MM.1S (cell line): ENCODE results near the gene CARMIL1.
A peak's percentile ranks its signal among the peaks of the same experiment; 100 is the strongest.

ENCODE experiments used
- DNase-seq: peaks from one replicate; pipeline ENCODE4 v3.0.0-alpha.2; 2015
- H2AFZ ChIP-seq: fragments of 300-600 bp; sonication (generic); 2 replicates; pipeline ENCODE4 v1.6.0; 2016; ENCODE audit warnings: antibody characterized with exemption, low read length
- H3F3A ChIP-seq: fragments of 300-600 bp; sonication (generic); 2 replicates; pipeline ENCODE4 v1.6.1; 2016; ENCODE audit warnings: mild to moderate bottlenecking, antibody characterized with exemption, low read length, moderate library complexity, mixed read lengths; ENCODE audit not compliant: insufficient read depth
- H3K27ac ChIP-seq: fragments of 300-600 bp; sonication (generic); 2 replicates; pipeline ENCODE4 v1.5.1; 2016; ENCODE audit warnings: mild to moderate bottlenecking, low read length
- H3K27me3 ChIP-seq: fragments of 300-600 bp; sonication (generic); replicated peaks from 2 replicates; pipeline ENCODE4 v1.6.0; 2016; ENCODE audit warnings: low read length; ENCODE audit not compliant: insufficient read depth
- H3K36me3 ChIP-seq: fragments of 300-600 bp; sonication (generic); replicated peaks from 2 replicates; pipeline ENCODE4 v1.6.1; 2016; ENCODE audit warnings: mild to moderate bottlenecking, low read length, mixed read lengths; ENCODE audit not compliant: insufficient read depth
- H3K4me1 ChIP-seq: fragments of 300-600 bp; sonication (generic); 2 replicates; pipeline ENCODE4 v1.6.1; 2016; ENCODE audit warnings: low read length, mixed read lengths
- H3K4me2 ChIP-seq: fragments of 300-600 bp; sonication (generic); 2 replicates; pipeline ENCODE4 v1.6.0; 2016; ENCODE audit warnings: low read depth, low read length
- H3K4me3 ChIP-seq: fragments of 300-600 bp; sonication (generic); 2 replicates; pipeline ENCODE4 v1.5.1; 2016; ENCODE audit warnings: low read length, mixed read lengths
- H3K79me2 ChIP-seq: fragments of 300-600 bp; sonication (generic); 2 replicates; pipeline ENCODE4 v1.6.1; 2016; ENCODE audit warnings: mixed run types, low read length, mixed read lengths
- H3K9ac ChIP-seq: fragments of 300-600 bp; sonication (generic); 2 replicates; pipeline ENCODE4 v1.6.1; 2016; ENCODE audit warnings: low read length, mixed read lengths
- H3K9me2 ChIP-seq: fragments of 300-600 bp; sonication (generic); replicated peaks from 2 replicates; pipeline ENCODE4 v1.6.1; 2016; ENCODE audit warnings: mild to moderate bottlenecking, low read length, mixed read lengths; ENCODE audit not compliant: insufficient read depth
- H3K9me3 ChIP-seq: fragments of 300-600 bp; sonication (generic); replicated peaks from 2 replicates; pipeline ENCODE4 v1.6.1; 2016; ENCODE audit warnings: mild to moderate bottlenecking, low read length, mixed read lengths; ENCODE audit not compliant: insufficient read depth
- H4K20me1 ChIP-seq: fragments of 300-600 bp; sonication (generic); 2 replicates; pipeline ENCODE4 v1.6.1; 2016; ENCODE audit warnings: mild to moderate bottlenecking, low read length, moderate library complexity, mixed read lengths; ENCODE audit not compliant: insufficient read depth
- CTCF ChIP-seq: fragments of 300-600 bp; sonication (generic); IDR thresholded peaks from 2 replicates; pipeline ENCODE4 v1.5.1; 2016; ENCODE audit warnings: antibody characterized with exemption, low read length, mixed read lengths
- EZH2 ChIP-seq: fragments of 300-600 bp; sonication (generic); optimal IDR thresholded peaks from 2 replicates; pipeline ENCODE3; 2017; ENCODE audit warnings: low read depth, mild to moderate bottlenecking, antibody characterized with exemption, low read length, mixed read lengths
- EZH2phosphoT487 ChIP-seq: fragments of 300-600 bp; sonication (generic); IDR thresholded peaks from 2 replicates; pipeline ENCODE4 v1.6.1; 2018; ENCODE audit warnings: antibody characterized with exemption, low read length

Gene CARMIL1

GRCh38 chr6:25404693-25405169 lies 125.6 kb downstream of the CARMIL1 start:
- no peak for TF ChIP-seq EZH2phosphoT487
- Histone ChIP-seq H3K79me2 (peaks cover 66% of the 10 kb centered on the region), H3K4me2 (peak overlapping the region; percentile 84; the same call in 1 of the 2 replicates), H2AFZ (no peak overlapping the region), H3K4me1 (peaks cover 69% of the 10 kb centered on the region), H4K20me1 (no peaks in the 10 kb centered on the region), H3K9me3 (no peaks in the 10 kb centered on the region), H3K27me3 (no peaks in the 10 kb centered on the region), H3F3A (peaks cover 71% of the 10 kb centered on the region), H3K4me3 (peak overlapping the region; percentile 48), H3K9me2 (no peaks in the 10 kb centered on the region), H3K36me3 (no peaks in the 10 kb centered on the region), H3K27ac (peak overlapping the region; percentile 99), H3K9ac (peak overlapping the region; percentile 91)
- peak; percentile 95 for DNase-seq

DNA sequence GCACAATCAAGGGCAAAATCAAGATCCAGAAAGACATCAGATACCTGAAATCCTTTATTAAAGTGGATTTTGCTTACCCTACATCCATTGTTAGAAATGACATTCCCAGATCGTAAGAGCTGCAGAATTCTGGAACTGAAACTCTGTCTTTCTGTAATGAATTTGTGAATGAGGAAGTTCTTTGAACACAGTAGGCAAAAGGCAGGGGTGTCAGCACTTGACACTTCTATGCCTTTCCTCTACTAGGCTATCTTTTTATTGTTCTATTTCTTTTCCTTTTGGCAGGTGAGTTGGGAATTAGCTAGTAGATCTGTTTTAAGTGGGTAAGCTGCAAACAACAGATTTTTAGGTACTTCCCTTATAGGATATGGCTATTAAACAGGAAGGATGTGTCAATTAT lies 126.3 kb downstream of the CARMIL1 start:
- peaks cover 66% of the 10 kb centered on the region for H3K79me2 ChIP-seq
- H3K9me3 ChIP-seq: no peaks in the 10 kb centered on the region
- peak overlapping the region; percentile 88 for H3K4me2 ChIP-seq
- no peak for TF ChIP-seq CTCF
- TF ChIP-seq EZH2: no peak
- TF ChIP-seq EZH2phosphoT487: no peak
- peak overlapping the region; percentile 91 for H3K9ac ChIP-seq
- H3K9me2 ChIP-seq: no peaks in the 10 kb centered on the region
- no peaks in the 10 kb centered on the region for H3K36me3 ChIP-seq
- peaks cover 78% of the 10 kb centered on the region for H3F3A ChIP-seq
- DNase-seq: peak; percentile 31
- H4K20me1 ChIP-seq: no peaks in the 10 kb centered on the region
- peak overlapping the region; percentile 49 for H3K4me3 ChIP-seq
- no peaks in the 10 kb centered on the region for H3K27me3 ChIP-seq
- peak overlapping the region; percentile 99 for H3K27ac ChIP-seq
- H2AFZ ChIP-seq: no peak overlapping the region
- peaks cover 71% of the 10 kb centered on the region for H3K4me1 ChIP-seq

GRCh38 chr6:25407431-25407830 lies 128.3 kb downstream of the CARMIL1 start:
- Histone ChIP-seq H3K4me1 (peaks cover 76% of the 10 kb centered on the region), H3F3A (peaks cover 95% of the 10 kb centered on the region), H3K36me3 (no peaks in the 10 kb centered on the region), H3K9me3 (no peaks in the 10 kb centered on the region), H4K20me1 (no peaks in the 10 kb centered on the region), H2AFZ (no peak overlapping the region), H3K4me2 (peak overlapping the region; percentile 88), H3K27me3 (no peaks in the 10 kb centered on the region), H3K79me2 (peaks cover 60% of the 10 kb centered on the region), H3K9ac (peak overlapping the region; percentile 91), H3K9me2 (no peaks in the 10 kb centered on the region), H3K27ac (peak overlapping the region; percentile 99), H3K4me3 (peak overlapping the region; percentile 26; the same call in 1 of the 2 replicates)
- DNase-seq: peak; percentile 16
- TF ChIP-seq EZH2: no peak
- no peak for TF ChIP-seq EZH2phosphoT487
- no peak for TF ChIP-seq CTCF

DNA sequence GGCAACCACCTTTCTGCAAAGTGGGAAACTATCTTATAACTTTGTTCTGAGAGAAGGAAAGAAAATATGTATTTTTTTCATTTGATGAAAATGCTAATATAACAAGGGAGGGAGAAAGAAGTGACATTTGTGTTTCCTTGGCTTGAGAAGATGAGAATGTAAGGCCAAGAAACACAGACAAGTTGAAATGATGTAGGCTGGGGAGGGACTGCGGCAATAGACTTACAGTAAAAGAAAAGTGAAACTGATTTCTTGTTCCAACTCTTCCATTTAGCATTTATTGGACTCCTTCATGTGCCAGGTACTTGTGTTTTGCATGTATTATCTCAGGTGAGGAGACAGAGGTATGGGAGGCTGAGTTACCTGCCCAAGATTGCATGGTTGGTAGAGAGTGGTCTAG lies 130.9 kb downstream of the CARMIL1 start:
- peak overlapping the region; percentile 88 for H3K4me2 ChIP-seq
- no peak for TF ChIP-seq CTCF
- no peak for TF ChIP-seq EZH2phosphoT487
- no peak for TF ChIP-seq EZH2
- H3K36me3 ChIP-seq: no peaks in the 10 kb centered on the region
- H3K27me3 ChIP-seq: no peaks in the 10 kb centered on the region
- H4K20me1 ChIP-seq: no peaks in the 10 kb centered on the region
- peaks cover 76% of the 10 kb centered on the region for H3K79me2 ChIP-seq
- DNase-seq: peak; percentile 57
- H3K4me1 ChIP-seq: peaks cover 91% of the 10 kb centered on the region
- H3K9me2 ChIP-seq: no peaks in the 10 kb centered on the region
- no peaks in the 10 kb centered on the region for H3K9me3 ChIP-seq
- H3K9ac ChIP-seq: peak overlapping the region; percentile 81
- H3K4me3 ChIP-seq: peak overlapping the region; percentile 51
- peak overlapping the region; percentile 99 for H3K27ac ChIP-seq
- H3F3A ChIP-seq: peaks cover 83% of the 10 kb centered on the region
- H2AFZ ChIP-seq: no peak overlapping the region
